Calu3 (cell line): ENCODE measurements around the gene ZNF581. TPM values are rescaled to one million over a fixed set of nuclear protein-coding genes. Genes with fewer than 3 reads are reported as not detected.

Source experiments
- BruUV-seq: library from RNA; stranded (reverse); fragments of 400-500 nt; replicated peaks from 2 replicates; lab custom pipeline; 2021; lab: Mats Ljungman, UMichigan
- CTCF ChIA-PET: fragments of 300-600 bp; sonication (Branson Sonifier 250); formaldehyde crosslinking; loops from one replicate; lab custom pipeline; 2022; ENCODE audit warnings: antibody characterized with exemption; lab: Charles Lee
- DNase-seq: peaks from one replicate; pipeline ENCODE4 v3.0.0; 2022
- H3K27ac Mint-ChIP-seq: one replicate; pipeline ENCODE4 v1.8.0; 2022; ENCODE audit warnings: mixed read lengths; ENCODE audit not compliant: unreplicated experiment
- H3K27me3 Mint-ChIP-seq: one replicate; pipeline ENCODE4 v1.8.0; 2022; ENCODE audit warnings: mixed read lengths; ENCODE audit not compliant: unreplicated experiment
- H3K36me3 Mint-ChIP-seq: one replicate; pipeline ENCODE4 v1.8.0; 2022; ENCODE audit warnings: mild to moderate bottlenecking, moderate library complexity, mixed read lengths; ENCODE audit not compliant: insufficient read depth, unreplicated experiment
- H3K4me1 Mint-ChIP-seq: one replicate; pipeline ENCODE4 v1.8.0; 2022; ENCODE audit warnings: mild to moderate bottlenecking, low read depth, mixed read lengths; ENCODE audit not compliant: unreplicated experiment
- H3K4me3 Mint-ChIP-seq: one replicate; pipeline ENCODE4 v1.8.0; 2022; ENCODE audit warnings: mild to moderate bottlenecking, low read depth, moderate library complexity, mixed read lengths; ENCODE audit not compliant: unreplicated experiment
- H3K9me3 Mint-ChIP-seq: one replicate; pipeline ENCODE4 v1.8.0; 2022; ENCODE audit warnings: low read depth, mixed read lengths; ENCODE audit not compliant: unreplicated experiment
- intact Hi-C: fragments of 100-400 bp; cut with micrococcal nuclease; formaldehyde crosslinking; loops from one replicate; pipeline ENCODE4 v1.10.0; 2022; ENCODE audit not compliant: unreplicated experiment
- total RNA-seq: library from RNA; stranded (reverse); gene quantifications from 2 replicates; pipeline ENCODE4 v1.2.3, GENCODE V29; 2022
- TF ChIP-seq, protein P1 (sequence below): fragments of 200-600 bp; IDR thresholded peaks from one replicate; pipeline ENCODE4 v1.8.0; 2022; ENCODE audit warnings: antibody characterized with exemption; ENCODE audit not compliant: unreplicated experiment

The ZNF581 gene
- total RNA-seq, 1 experiment from 2014 or later: 33.1 TPM

DNA sequence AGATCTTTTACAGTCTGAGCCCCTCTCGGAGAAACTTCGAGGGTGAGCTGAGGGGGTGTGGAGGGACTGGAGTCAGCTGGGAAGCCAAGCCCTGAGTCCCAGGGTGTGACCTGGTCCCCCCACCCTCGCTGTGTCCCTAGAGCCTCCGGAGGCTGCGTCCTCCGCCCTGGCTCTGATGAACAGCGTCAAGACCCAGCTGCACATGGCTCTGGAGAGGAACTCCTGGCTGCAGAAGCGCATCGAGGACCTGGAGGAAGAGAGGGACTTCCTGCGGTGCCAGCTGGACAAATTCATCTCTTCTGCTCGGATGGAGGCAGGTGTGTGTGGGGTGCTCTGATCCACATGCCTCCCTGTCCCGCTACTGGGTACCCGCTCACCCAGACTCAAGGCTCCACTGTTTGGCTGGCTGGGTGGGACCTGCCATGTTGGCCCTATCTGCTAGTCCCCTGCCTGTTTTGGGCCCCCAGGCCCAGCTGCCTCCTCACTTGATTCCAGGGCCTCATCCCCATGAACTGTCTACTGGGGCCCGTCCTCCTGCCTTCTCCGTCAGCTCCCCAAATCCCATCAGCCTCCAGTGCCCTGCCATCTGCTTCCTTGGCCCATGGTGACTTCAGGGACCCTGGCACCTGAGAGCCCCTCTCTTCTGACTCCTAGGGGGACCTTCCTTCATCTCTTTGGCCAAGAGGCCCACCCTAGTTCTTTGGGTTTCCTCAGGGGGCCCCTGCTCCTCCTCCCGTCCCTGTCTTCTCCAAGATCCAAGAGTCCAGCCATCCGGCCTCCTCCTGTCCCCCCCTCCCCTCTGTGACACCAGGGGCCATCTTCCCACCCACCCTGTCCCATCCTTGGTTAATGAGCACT lies 6.0 kb downstream of the ZNF581 start:
- no peaks in the 10 kb centered on the region for H3K9me3 Mint-ChIP-seq
- CTCF ChIA-PET: no interaction called here
- intact Hi-C loops: loop anchor here (10.0 kb wide), 1 partner anchor 155 kb away; no protein-coding TSS in a partner anchor
- H3K36me3 Mint-ChIP-seq: peaks cover 72% of the 10 kb centered on the region
- peaks cover 3% of the 10 kb centered on the region for H3K4me1 Mint-ChIP-seq
- no peaks in the 10 kb centered on the region for H3K27me3 Mint-ChIP-seq
- no peak for DNase-seq
- peak overlapping the region; percentile 81 for H3K27ac Mint-ChIP-seq
- peak overlapping the region; percentile 87 for H3K4me3 Mint-ChIP-seq
- no TSS peak for BruUV-seq
- TF ChIP-seq, protein P1, sequence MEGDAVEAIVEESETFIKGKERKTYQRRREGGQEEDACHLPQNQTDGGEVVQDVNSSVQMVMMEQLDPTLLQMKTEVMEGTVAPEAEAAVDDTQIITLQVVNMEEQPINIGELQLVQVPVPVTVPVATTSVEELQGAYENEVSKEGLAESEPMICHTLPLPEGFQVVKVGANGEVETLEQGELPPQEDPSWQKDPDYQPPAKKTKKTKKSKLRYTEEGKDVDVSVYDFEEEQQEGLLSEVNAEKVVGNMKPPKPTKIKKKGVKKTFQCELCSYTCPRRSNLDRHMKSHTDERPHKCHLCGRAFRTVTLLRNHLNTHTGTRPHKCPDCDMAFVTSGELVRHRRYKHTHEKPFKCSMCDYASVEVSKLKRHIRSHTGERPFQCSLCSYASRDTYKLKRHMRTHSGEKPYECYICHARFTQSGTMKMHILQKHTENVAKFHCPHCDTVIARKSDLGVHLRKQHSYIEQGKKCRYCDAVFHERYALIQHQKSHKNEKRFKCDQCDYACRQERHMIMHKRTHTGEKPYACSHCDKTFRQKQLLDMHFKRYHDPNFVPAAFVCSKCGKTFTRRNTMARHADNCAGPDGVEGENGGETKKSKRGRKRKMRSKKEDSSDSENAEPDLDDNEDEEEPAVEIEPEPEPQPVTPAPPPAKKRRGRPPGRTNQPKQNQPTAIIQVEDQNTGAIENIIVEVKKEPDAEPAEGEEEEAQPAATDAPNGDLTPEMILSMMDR: no peak

DNA sequence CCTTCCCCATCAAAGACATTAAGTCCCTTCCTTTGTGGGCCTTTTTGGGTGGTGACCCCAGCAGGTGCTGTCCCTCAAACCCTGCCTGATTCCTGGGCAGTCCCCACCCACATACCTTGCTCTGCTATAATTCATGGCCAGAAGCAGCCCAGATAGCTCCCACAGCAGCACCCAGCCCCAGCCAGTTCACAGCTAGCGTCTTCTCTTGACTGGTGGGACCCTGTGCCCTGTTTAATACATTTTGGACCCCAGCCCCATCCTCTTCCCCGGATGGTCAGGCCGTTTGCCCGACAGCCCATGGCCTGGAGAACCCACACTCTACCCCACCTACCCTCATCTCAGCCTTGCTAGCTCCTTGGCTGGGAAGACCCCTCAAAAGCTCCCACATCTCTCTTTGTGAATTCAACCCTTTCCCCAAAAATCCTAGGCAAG lies 6.7 kb downstream of the ZNF581 start:
- no peak for DNase-seq
- TF ChIP-seq, protein P1: no peak
- Mint-ChIP-seq H3K27me3 (no peaks in the 10 kb centered on the region), H3K27ac (no peak overlapping the region), H3K4me1 (no peaks in the 10 kb centered on the region), H3K9me3 (no peaks in the 10 kb centered on the region), H3K4me3 (peak overlapping the region; percentile 87), H3K36me3 (peaks cover 73% of the 10 kb centered on the region)
- CTCF ChIA-PET: no interaction called here
- BruUV-seq: no TSS peak
- intact Hi-C loops: loop anchor here (10.0 kb wide), 1 partner anchor 155 kb away; no protein-coding TSS in a partner anchor

DNA sequence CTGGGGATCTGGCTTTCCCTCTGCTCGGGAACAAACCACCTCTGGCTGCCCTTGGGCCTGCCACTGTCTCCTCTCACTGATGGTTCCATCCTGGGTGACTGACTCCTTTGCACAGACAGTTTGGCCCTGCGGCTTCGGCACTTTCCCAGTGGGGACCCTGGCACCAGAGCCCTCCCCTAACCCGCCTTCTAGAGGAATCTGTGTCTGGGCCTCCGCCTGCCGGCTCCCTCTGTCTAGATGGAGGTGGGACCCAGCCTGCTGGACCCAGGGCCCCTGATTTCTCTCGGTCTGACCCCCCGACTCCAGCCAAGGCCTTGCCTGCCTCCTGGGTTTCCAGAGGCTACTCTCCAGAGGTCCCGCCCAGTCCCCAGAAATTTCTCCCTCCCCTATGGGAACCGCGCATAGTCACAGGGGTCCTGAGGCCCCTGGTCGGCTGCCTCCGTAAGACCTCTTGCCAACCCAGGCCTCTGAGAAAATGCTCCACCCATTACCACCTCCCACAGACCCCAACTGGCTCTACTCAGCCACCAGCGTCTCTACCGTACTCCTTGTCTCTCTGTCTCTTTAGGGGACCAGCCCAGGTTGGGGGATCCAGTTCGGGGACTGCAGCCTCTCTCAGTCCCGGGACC lies 7.3 kb downstream of the ZNF581 start:
- intact Hi-C loops: loop anchor here (10.0 kb wide), 1 partner anchor 154 kb away; no protein-coding TSS in a partner anchor
- BruUV-seq: no TSS peak
- CTCF ChIA-PET: no interaction called here
- H3K4me1 Mint-ChIP-seq: no peaks in the 10 kb centered on the region
- TF ChIP-seq, protein P1: no peak
- H3K27ac Mint-ChIP-seq: peak overlapping the region; percentile 11
- H3K36me3 Mint-ChIP-seq: peaks cover 73% of the 10 kb centered on the region
- DNase-seq: no peak
- H3K9me3 Mint-ChIP-seq: no peaks in the 10 kb centered on the region
- peak overlapping the region; percentile 87 for H3K4me3 Mint-ChIP-seq
- H3K27me3 Mint-ChIP-seq: no peaks in the 10 kb centered on the region

DNA sequence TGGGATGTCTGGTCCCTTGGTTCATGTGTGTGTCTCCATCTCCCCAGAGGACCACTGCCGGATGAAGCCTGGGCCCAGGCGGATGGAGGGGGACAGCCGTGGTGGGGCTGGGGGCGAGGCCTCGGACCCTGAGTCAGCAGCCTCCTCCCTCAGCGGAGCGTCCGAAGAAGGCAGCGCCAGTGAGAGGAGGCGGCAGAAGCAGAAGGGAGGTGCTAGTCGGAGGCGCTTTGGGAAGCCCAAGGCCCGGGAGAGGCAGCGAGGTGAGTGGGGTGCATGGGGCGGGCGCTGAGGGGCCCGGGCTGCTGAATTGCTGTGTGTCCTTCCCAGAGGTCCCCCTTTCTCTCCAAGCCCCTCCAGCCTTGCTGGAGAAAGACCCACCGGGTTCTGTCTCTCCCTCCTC lies 7.8 kb downstream of the ZNF581 start:
- DNase-seq: no peak
- TF ChIP-seq, protein P1: no peak
- intact Hi-C loops: loop anchor here (10.0 kb wide), 1 partner anchor 154 kb away; no protein-coding TSS in a partner anchor
- CTCF ChIA-PET: no interaction called here
- H3K27me3 Mint-ChIP-seq: no peaks in the 10 kb centered on the region
- peaks cover 73% of the 10 kb centered on the region for H3K36me3 Mint-ChIP-seq
- peak overlapping the region; percentile 11 for H3K27ac Mint-ChIP-seq
- H3K9me3 Mint-ChIP-seq: no peaks in the 10 kb centered on the region
- no peaks in the 10 kb centered on the region for H3K4me1 Mint-ChIP-seq
- BruUV-seq: no TSS peak
- no peak overlapping the region for H3K4me3 Mint-ChIP-seq
